Measurements from ENCODE around the gene FAM234B. TPM values are rescaled to one million over a fixed set of nuclear protein-coding genes. Genes with fewer than 3 reads are reported as not detected.

FAM234B gene
- total and polyA plus RNA-seq, 2 experiments from 2014 or later, result 9.5 to 21.1 TPM

GRCh38 chr12:13041224-13041623 is 3.0 kb upstream of the FAM234B start:
- H3K27me3 Mint-ChIP-seq (ENCODE audit: insufficient read depth, low read depth, poor library complexity), result peaks cover 7% of the 10 kb centered on the region
- no peak overlapping the region for H3K27ac Mint-ChIP-seq
- Histone ChIP-seq H3K27ac (ENCODE audit: low read depth) (no peak overlapping the region), H3K4me1 (ENCODE audit: insufficient read depth) (peaks cover 12% of the 10 kb centered on the region), H3K79me2 (replicated peaks; ENCODE audit: insufficient read depth) (peaks cover 2% of the 10 kb centered on the region; the same call in 1 of the 2 replicates), H3F3A (replicated peaks; ENCODE audit: low read depth) (no peaks in the 10 kb centered on the region), H3K36me3 (ENCODE audit: insufficient read depth) (no peaks in the 10 kb centered on the region), H3K4me2 (no peak overlapping the region), H4K20me1 (replicated peaks; ENCODE audit: insufficient read depth) (no peaks in the 10 kb centered on the region), H3K4me3 (no peak overlapping the region), H3K9me2 (ENCODE audit: insufficient read depth) (no peaks in the 10 kb centered on the region), H3K27me3 (ENCODE audit: insufficient read depth) (peaks cover 11% of the 10 kb centered on the region), H2AFZ (0 out of 2 replicates have a peak overlapping the region, but pooled peaks have one; percentile 48)
- no peaks in the 10 kb centered on the region for H3K9me3 Mint-ChIP-seq
- H3K36me3 Mint-ChIP-seq (ENCODE audit: low read depth), result no peaks in the 10 kb centered on the region
- H3K4me1 Mint-ChIP-seq, result peaks cover 38% of the 10 kb centered on the region
- ATAC-seq (no peak), DNase-seq (ENCODE audit: low spot score) (no peak)
- H3K4me3 Mint-ChIP-seq, result no peak overlapping the region
- TF ChIP-seq JUNB (IDR thresholded peaks at IDR 0.05; ENCODE audit: unreplicated experiment), result no peak
- TF ChIP-seq REST (IDR thresholded peaks at IDR 0.05; ENCODE audit: unreplicated experiment), result no peak

- no peak overlapping the region for H3K4me3 Mint-ChIP-seq
- no peaks in the 10 kb centered on the region for H3K36me3 Mint-ChIP-seq (ENCODE audit: low read depth)
- ATAC-seq, result no peak
- DNase-seq (ENCODE audit: low spot score), result no peak
- Histone ChIP-seq H3K4me1 (ENCODE audit: insufficient read depth) (peaks cover 12% of the 10 kb centered on the region), H3F3A (replicated peaks; ENCODE audit: low read depth) (no peaks in the 10 kb centered on the region), H3K4me2 (no peak overlapping the region), H3K79me2 (replicated peaks; ENCODE audit: insufficient read depth) (peaks cover 17% of the 10 kb centered on the region), H3K27me3 (ENCODE audit: insufficient read depth) (peaks cover 11% of the 10 kb centered on the region), H3K27ac (ENCODE audit: low read depth) (no peak overlapping the region), H3K4me3 (no peak overlapping the region), H2AFZ (peak overlapping the region; percentile 99; the same call in 1 of the 2 replicates), H4K20me1 (replicated peaks; ENCODE audit: insufficient read depth) (no peaks in the 10 kb centered on the region), H3K9me2 (ENCODE audit: insufficient read depth) (no peaks in the 10 kb centered on the region), H3K36me3 (ENCODE audit: insufficient read depth) (no peaks in the 10 kb centered on the region)
- H3K27ac Mint-ChIP-seq, result no peak overlapping the region
- peaks cover 7% of the 10 kb centered on the region for H3K27me3 Mint-ChIP-seq (ENCODE audit: insufficient read depth, low read depth, poor library complexity)
- H3K9me3 Mint-ChIP-seq, result no peaks in the 10 kb centered on the region
- H3K4me1 Mint-ChIP-seq, result peaks cover 44% of the 10 kb centered on the region
- TF ChIP-seq JUNB (IDR thresholded peaks at IDR 0.05; ENCODE audit: unreplicated experiment) (no peak), ZNF462 (CRISPR knock-in tag; IDR thresholded peaks at IDR 0.05) (no peak), ZNF331 (CRISPR knock-in tag; IDR thresholded peaks at IDR 0.05; ENCODE audit: low read depth) (no peak), CREB1 (CRISPR knock-in tag; IDR thresholded peaks at IDR 0.05; ENCODE audit: low read depth) (no peak), ETS1 (IDR thresholded peaks at IDR 0.05) (no peak), ZNF114 (CRISPR knock-in tag; IDR thresholded peaks at IDR 0.05) (no peak), EZH2phosphoT487 (IDR thresholded peaks at IDR 0.05; ENCODE audit: unreplicated experiment) (no peak), STAT1 (IDR thresholded peaks at IDR 0.05; ENCODE audit: unreplicated experiment) (no peak), POLR2AphosphoS5 (IDR thresholded peaks at IDR 0.05; ENCODE audit: low read depth) (no peak), EZH2 (IDR thresholded peaks at IDR 0.05; ENCODE audit: low read depth, unreplicated experiment) (no peak), NANOG (IDR thresholded peaks at IDR 0.05; ENCODE audit: borderline replicate concordance) (no peak)
Measured at GRCh38 chr12:13042666-13043230, 1.4 kb upstream of the FAM234B start.

Measured in GM23338 (cell line).